HG02840 (cell line): ENCODE data around the gene GARIN5B.

ENCODE experiments used
- ATAC-seq: cut with Tn5 transposase; IDR thresholded peaks from one replicate; pipeline ENCODE4 v1.9.1; 2021; ENCODE audit warnings: mild to moderate bottlenecking, moderate library complexity, moderate number of reproducible peaks; ENCODE audit not compliant: unreplicated experiment, low FRiP score

GARIN5B gene

GRCh38 chr19:55304980-55305379 lies 58.1 kb downstream of the GARIN5B start:
- no peak for ATAC-seq
